Renal pelvis (tissue), 4 donors: ENCODE results near the gene DCPS. TPM values are rescaled to one million over a fixed set of nuclear protein-coding genes. Genes with fewer than 3 reads are reported as not detected.
"Not testable (repeated sequence)": the region's sequence is repeated elsewhere in the genome, so short reads cannot be mapped to it uniquely, and the experiment has no call there.

Source experiments
- DNase-seq: peaks from one replicate; pipeline ENCODE4 v3.0.0-alpha.2; 2013
- polyA plus RNA-seq, 3 donors: library from polyadenylated mRNA; unstranded; fragments of 120-200 nt; gene quantifications; one replicate each; pipeline ENCODE4 v1.2.1, GENCODE V29; 2013; ENCODE audit not compliant: insufficient read length in 3 of 3

Gene DCPS
- polyA plus RNA-seq, 3 donors: 15.4 to 17.0 (median 16.7) TPM

DNA sequence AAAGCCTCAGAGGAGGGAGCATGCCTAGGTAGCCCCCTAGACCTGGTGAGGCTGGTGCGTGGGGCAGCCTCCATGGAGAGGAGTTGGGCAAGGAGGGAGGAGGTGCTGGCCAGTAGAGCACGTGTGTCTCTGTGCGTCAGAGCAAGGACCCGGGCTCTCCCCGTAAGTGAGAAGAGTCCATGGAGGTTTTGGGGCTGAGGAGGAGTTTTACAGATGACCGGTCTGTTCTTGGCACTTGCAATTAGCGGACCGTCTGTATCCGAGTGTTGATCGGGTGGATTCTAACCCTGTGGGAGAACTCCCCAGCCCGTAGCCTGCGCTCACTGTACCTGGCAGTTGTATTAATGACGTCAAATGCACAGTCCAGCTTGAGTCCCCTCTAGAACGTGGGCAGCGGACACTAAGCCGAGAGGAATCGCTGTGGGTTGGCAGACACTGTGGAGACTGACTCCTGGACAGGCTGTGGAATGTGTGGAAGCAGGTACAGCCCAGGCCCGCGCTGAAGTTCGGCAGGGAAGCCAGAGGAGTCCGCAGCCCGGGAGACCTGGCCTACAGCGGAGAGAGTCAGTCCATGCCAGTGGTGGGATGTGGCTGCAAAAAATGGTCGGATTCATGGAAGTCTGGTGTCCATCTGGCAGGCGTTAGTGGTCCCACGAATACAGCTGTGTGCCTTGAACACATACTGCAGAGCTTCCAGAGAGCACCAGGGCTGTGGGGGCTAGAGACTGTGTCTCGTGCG is 70.9 kb downstream of the DCPS start:
- not testable (repeated sequence) for DNase-seq

- no peak for DNase-seq
Observed at GRCh38 chr11:126375726-126376125, 71.9 kb downstream of the DCPS start.

GRCh38 chr11:126378763-126379162 is 74.9 kb downstream of the DCPS start:
- no peak for DNase-seq

DNA sequence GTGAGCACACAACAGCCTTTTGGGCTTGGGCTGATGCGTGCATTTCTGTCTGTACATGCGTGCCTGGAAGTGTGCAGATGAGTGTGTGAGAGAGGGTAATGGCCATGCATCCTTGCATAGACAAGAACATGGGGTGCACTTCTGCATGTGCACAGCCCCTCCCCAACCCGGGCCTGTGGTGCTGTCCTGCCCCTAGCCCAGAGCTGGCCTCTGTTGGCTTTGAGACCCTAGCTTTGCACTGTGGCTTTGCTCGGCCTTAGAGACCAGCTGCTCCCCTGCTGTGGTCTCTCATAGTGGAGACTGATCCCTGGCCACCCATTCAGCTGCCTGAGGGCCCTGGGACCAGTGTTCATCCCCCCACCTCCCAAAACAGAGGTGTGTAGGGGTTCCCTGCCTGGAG is 77.0 kb downstream of the DCPS start:
- no peak for DNase-seq

DNA sequence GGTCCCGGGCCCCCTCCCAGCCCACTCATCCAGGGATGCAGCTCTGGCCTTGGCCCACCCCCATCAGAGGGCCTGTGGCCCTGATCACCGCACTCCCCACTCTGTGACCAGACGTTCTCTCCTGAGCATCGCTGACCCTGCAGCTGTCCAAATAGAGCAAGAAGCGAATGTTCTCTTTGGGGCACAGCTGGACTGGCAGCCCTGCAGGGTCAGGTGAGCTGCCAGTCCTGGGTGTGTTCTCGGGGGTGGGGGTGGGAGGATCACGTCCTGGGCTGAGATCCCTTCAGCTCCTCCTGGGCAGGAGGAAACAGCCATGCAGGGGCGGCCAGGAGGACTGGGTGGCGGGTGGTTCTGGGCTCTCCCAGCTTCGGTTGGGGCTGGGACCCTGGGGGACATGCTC is 78.1 kb downstream of the DCPS start:
- DNase-seq: not testable (repeated sequence)

GRCh38 chr11:126382641-126383040 is 78.8 kb downstream of the DCPS start:
- DNase-seq: not testable (repeated sequence)

- DNase-seq: no peak
Observed at GRCh38 chr11:126383339-126384335, 79.8 kb downstream of the DCPS start.

- no peak for DNase-seq
Observed at GRCh38 chr11:126384449-126385070, 80.7 kb downstream of the DCPS start.

DNA sequence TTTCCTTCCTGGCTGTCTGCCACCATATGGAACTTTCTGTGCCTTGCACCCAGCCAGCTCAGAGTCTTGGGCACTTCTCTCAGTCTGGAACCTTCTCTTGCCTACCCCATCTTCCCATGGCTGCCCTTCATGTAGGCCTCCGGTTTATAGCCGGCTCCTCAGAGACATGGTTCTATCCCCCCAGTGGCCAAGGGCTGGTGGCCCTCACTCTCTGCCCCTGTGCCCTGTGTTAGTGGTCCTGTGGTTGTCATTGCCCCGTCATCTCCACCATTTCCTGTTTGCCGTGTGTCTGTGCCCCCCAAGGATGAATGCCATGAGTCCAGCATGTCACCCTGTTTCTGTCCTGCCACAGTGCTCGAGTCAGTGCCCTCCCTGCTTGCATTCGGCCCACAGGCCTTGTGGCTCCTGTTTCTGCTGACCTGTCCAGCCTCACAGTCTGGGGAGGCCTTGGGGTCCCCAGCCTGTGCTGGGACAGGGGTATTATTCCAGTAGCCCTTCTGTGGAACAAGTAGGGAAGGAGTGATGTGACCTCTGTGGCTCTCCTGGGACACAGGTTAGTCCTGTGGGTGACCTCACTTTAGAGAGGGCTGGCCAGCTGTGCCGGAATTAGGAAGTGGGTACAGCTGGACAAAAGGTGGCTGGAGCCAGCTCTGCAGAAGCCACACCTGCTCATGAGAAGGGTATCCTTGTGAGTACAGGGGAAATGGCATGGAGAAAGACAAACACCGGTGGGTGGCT is 82.3 kb downstream of the DCPS start:
- no peak for DNase-seq

DNA sequence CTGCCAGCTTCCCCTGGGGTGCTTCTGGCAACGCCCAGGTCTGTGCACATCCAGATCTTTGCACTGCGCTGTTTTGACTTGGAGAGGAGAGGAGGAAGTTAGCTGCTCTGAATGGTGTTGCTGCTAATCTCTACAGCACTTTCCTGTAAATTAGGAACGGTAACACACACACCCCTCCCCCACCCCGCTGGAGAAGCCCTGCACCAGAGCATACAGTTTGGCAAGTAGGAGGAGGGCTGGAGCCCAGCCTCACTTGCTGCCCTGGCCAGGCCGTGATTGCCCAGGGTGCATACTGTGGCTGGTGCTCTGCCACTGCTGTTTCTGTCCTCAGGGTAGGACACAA is 82.8 kb downstream of the DCPS start:
- DNase-seq: not testable (repeated sequence)

- DNase-seq: no peak
Observed at GRCh38 chr11:126387857-126388256, 84.0 kb downstream of the DCPS start.

DNA sequence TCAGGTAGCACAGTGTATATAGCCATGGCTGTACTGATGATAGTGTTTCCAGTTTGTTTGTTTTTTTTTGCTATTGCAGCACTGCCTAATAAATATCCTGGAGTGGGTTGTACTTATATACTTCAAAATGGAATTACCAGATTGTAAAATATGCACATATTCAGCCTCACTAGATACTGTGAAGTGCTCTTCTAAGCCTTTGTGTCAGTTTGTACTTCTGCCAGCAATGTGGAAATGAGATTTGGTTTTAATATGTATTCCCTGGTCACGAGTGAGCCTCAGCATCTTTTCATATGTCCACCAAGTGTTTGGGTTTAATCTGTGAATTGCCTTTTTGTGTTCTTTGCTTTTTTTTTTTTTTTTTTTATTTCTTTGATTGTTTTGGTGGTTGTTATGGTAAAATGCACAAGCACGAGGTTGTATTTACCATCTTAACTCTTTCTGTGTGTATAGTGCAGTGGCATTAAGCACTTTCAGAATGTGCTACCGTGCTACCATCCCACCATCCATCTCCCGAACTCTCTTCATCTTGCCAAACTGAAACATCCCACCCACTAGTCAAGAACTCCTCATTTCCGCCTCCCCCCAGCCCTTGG is 86.5 kb downstream of the DCPS start:
- no peak for DNase-seq

DNA sequence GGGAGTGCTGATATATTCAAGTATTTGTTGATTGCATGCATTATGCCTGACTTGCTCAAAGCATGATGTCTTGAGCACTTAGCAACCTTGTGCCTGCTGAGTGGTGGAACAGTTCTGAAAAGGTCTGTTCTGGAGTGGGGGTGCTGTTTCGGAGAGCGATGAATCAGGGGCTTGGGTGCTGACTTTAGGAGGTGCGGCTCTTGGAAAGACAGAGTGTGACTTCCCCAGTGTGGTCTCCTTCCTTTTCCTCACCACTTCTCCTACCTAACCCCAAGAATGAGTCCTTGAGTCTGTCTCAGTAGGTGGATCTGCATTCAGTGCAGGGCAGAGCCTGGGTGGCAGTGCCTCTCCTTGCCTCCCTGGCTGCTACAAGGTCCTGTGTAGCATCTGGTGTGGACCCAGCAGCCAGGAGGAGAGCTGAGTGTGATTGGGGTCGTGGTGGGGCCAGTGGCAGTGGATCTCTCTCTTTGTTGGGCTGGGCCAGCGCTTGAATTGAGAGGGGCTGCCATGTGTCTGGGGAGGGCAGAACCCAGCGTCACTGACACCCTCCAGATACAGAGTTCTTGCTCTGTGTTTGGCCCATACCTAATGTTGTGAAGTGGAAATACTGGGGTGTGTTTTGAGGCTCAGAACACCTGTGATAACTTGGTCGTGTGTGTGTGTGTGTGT is 87.6 kb downstream of the DCPS start:
- DNase-seq: no peak

GRCh38 chr11:126391970-126392632 is 88.2 kb downstream of the DCPS start:
- DNase-seq: no peak

- no peak for DNase-seq
Observed at GRCh38 chr11:126392633-126393013, 88.8 kb downstream of the DCPS start.

GRCh38 chr11:126393143-126393542 is 89.3 kb downstream of the DCPS start:
- DNase-seq: no peak

GRCh38 chr11:126394036-126394435 is 90.2 kb downstream of the DCPS start:
- DNase-seq: no peak

- not testable (repeated sequence) for DNase-seq
Observed at GRCh38 chr11:126394634-126395072, 90.8 kb downstream of the DCPS start.
